GM18858 (cell line): ENCODE results near the gene CRYBB2.
"Not testable (repeated sequence)": the region's sequence is repeated elsewhere in the genome, so short reads cannot be mapped to it uniquely, and the experiment has no call there.

Experiments used
- ATAC-seq: cut with Tn5 transposase; IDR thresholded peaks from one replicate; pipeline ENCODE4 v1.9.1; 2021; ENCODE audit not compliant: unreplicated experiment

CRYBB2 gene

GRCh38 chr22:25219211-25219689 is at the start of gene CRYBB2:
CRYBB2 (plus strand) TSS chr22:25219639; CDS start chr22:25221430, 1,791 bp downstream.
- no peak for ATAC-seq

GRCh38 chr22:25170426-25170980 is 48.9 kb upstream of the CRYBB2 start:
- no peak for ATAC-seq

GRCh38 chr22:25172153-25172552 is 47.3 kb upstream of the CRYBB2 start:
- no peak for ATAC-seq

GRCh38 chr22:25174156-25174887 is 45.1 kb upstream of the CRYBB2 start:
- no peak for ATAC-seq

GRCh38 chr22:25174888-25175411 is 44.5 kb upstream of the CRYBB2 start:
- ATAC-seq: no peak

- ATAC-seq: no peak
Observed at GRCh38 chr22:25176175-25176574, 43.3 kb upstream of the CRYBB2 start.

GRCh38 chr22:25176799-25177198 is 42.6 kb upstream of the CRYBB2 start:
- ATAC-seq: no peak

GRCh38 chr22:25177226-25177625 is 42.2 kb upstream of the CRYBB2 start:
- no peak for ATAC-seq

- no peak for ATAC-seq
Observed at GRCh38 chr22:25177895-25178294, 41.5 kb upstream of the CRYBB2 start.

- not testable (repeated sequence) for ATAC-seq
Observed at GRCh38 chr22:25178348-25178747, 41.1 kb upstream of the CRYBB2 start.

GRCh38 chr22:25178869-25179631 is 40.4 kb upstream of the CRYBB2 start:
- not testable (repeated sequence) for ATAC-seq

GRCh38 chr22:25182131-25183110 is 37.0 kb upstream of the CRYBB2 start:
- ATAC-seq: no peak

GRCh38 chr22:25183949-25184619 is 35.4 kb upstream of the CRYBB2 start:
- no peak for ATAC-seq

- no peak for ATAC-seq
Observed at GRCh38 chr22:25186140-25186539, 33.3 kb upstream of the CRYBB2 start.

GRCh38 chr22:25187469-25187868 is 32.0 kb upstream of the CRYBB2 start:
- no peak for ATAC-seq

- no peak for ATAC-seq
Observed at GRCh38 chr22:25192406-25192805, 27.0 kb upstream of the CRYBB2 start.

GRCh38 chr22:25193130-25193529 is 26.3 kb upstream of the CRYBB2 start:
- ATAC-seq: no peak

- ATAC-seq: no peak
Observed at GRCh38 chr22:25193548-25193947, 25.9 kb upstream of the CRYBB2 start.

GRCh38 chr22:25196326-25196725 is 23.1 kb upstream of the CRYBB2 start:
- ATAC-seq: no peak

- ATAC-seq: no peak
Observed at GRCh38 chr22:25197340-25197739, 22.1 kb upstream of the CRYBB2 start.
